HT-29 (cell line): ENCODE measurements around the gene GPHN. TPM values are rescaled to one million over a fixed set of nuclear protein-coding genes. Genes with fewer than 3 reads are reported as not detected.
"Not testable (repeated sequence)": the region's sequence is repeated elsewhere in the genome, so short reads cannot be mapped to it uniquely, and the experiment has no call there.

Experiments
- DNase-seq: peaks from one replicate; pipeline ENCODE4 v3.0.0-alpha.2; 2015; ENCODE audit warnings: low spot score
- total RNA-seq: library from RNA; depleted of rRNA; stranded (reverse); fragments of >200 nt; shearing (Covaris generic); gene quantifications from 2 replicates; pipeline ENCODE4 v1.2.3, GENCODE V29; 2014

GPHN gene
- total RNA-seq, 1 experiment from 2014 or later, result 13.5 TPM

GRCh38 chr14:66758031-66758613 lies 250.2 kb downstream of the GPHN start:
- DNase-seq, result no peak

- DNase-seq, result no peak
Observed at GRCh38 chr14:66772146-66772545, 264.2 kb downstream of the GPHN start.

GRCh38 chr14:66782853-66783252 lies 274.9 kb downstream of the GPHN start:
- DNase-seq, result no peak

GRCh38 chr14:66790101-66790500 lies 282.2 kb downstream of the GPHN start:
- no peak for DNase-seq

GRCh38 chr14:66802962-66803361 lies 295.0 kb downstream of the GPHN start:
- no peak for DNase-seq

- DNase-seq, result no peak
Observed at GRCh38 chr14:66804141-66804540, 296.2 kb downstream of the GPHN start.

- DNase-seq, result no peak
Observed at GRCh38 chr14:66813636-66814035, 305.7 kb downstream of the GPHN start.

GRCh38 chr14:66815687-66816086 lies 307.7 kb downstream of the GPHN start:
- no peak for DNase-seq

GRCh38 chr14:66824251-66824650 lies 316.3 kb downstream of the GPHN start:
- DNase-seq, result no peak

GRCh38 chr14:66827182-66827581 lies 319.2 kb downstream of the GPHN start:
- no peak for DNase-seq

- DNase-seq, result no peak
Observed at GRCh38 chr14:66831173-66831572, 323.2 kb downstream of the GPHN start.

GRCh38 chr14:66833816-66834215 lies 325.9 kb downstream of the GPHN start:
- DNase-seq, result no peak

- DNase-seq, result not testable (repeated sequence)
Observed at GRCh38 chr14:66837436-66837835, 329.5 kb downstream of the GPHN start.

GRCh38 chr14:66842911-66843512 lies 335.1 kb downstream of the GPHN start:
- no peak for DNase-seq

- no peak for DNase-seq
Observed at GRCh38 chr14:66850258-66850888, 342.4 kb downstream of the GPHN start.

- DNase-seq, result no peak
Observed at GRCh38 chr14:66853311-66853710, 345.4 kb downstream of the GPHN start.

- no peak for DNase-seq
Observed at GRCh38 chr14:66857867-66858266, 349.9 kb downstream of the GPHN start.

GRCh38 chr14:66859063-66859671 lies 351.2 kb downstream of the GPHN start:
- DNase-seq, result no peak

- no peak for DNase-seq
Observed at GRCh38 chr14:66881596-66881995, 373.6 kb downstream of the GPHN start.

GRCh38 chr14:66884149-66884548 lies 376.2 kb downstream of the GPHN start:
- no peak for DNase-seq

- no peak for DNase-seq
Observed at GRCh38 chr14:66900719-66901118, 392.8 kb downstream of the GPHN start.

- DNase-seq, result no peak
Observed at GRCh38 chr14:66910311-66910840, 402.4 kb downstream of the GPHN start.

GRCh38 chr14:66916421-66916820 lies 408.5 kb downstream of the GPHN start:
- DNase-seq, result no peak
